ENCODE data around the gene SSH2.
"Not testable (repeated sequence)": the region's sequence is repeated elsewhere in the genome, so short reads cannot be mapped to it uniquely, and the experiment has no call there.

The SSH2 gene

GRCh38 chr17:29833801-29834200 is 96.2 kb downstream of the SSH2 start:
- no peak for DNase-seq

- DNase-seq = no peak
These were observed 101.2 kb downstream of the SSH2 start for GRCh38 chr17:29828676-29829284.

- DNase-seq = no peak
These were observed 102.8 kb downstream of the SSH2 start for GRCh38 chr17:29827179-29827578.

- no peak for DNase-seq
These were observed 103.8 kb downstream of the SSH2 start for GRCh38 chr17:29826114-29826692.

- no peak for DNase-seq
These were observed 104.4 kb downstream of the SSH2 start for GRCh38 chr17:29825604-29826003.

- DNase-seq = no peak
These were observed 108.1 kb downstream of the SSH2 start for GRCh38 chr17:29821897-29822296.

- DNase-seq = no peak
These were observed 109.6 kb downstream of the SSH2 start for GRCh38 chr17:29820425-29820824.

- DNase-seq = peak; percentile 79
These were observed 122.3 kb downstream of the SSH2 start for GRCh38 chr17:29807520-29808361.

GRCh38 chr17:29802246-29802645 is 127.8 kb downstream of the SSH2 start:
- DNase-seq = no peak

- DNase-seq = no peak
These were observed 129.6 kb downstream of the SSH2 start for GRCh38 chr17:29800457-29800856.

- DNase-seq = no peak
These were observed 133.4 kb downstream of the SSH2 start for GRCh38 chr17:29796652-29797051.

GRCh38 chr17:29793501-29793900 is 136.5 kb downstream of the SSH2 start:
- DNase-seq = no peak

GRCh38 chr17:29791336-29792080 is 138.5 kb downstream of the SSH2 start:
- no peak for DNase-seq

GRCh38 chr17:29789196-29790170 is 140.5 kb downstream of the SSH2 start:
- DNase-seq = no peak

- no peak for DNase-seq
These were observed 142.0 kb downstream of the SSH2 start for GRCh38 chr17:29787995-29788394.

- no peak for DNase-seq
These were observed 147.1 kb downstream of the SSH2 start for GRCh38 chr17:29782917-29783316.

- not testable (repeated sequence) for DNase-seq
These were observed 150.2 kb downstream of the SSH2 start for GRCh38 chr17:29779812-29780190.

GRCh38 chr17:29778956-29779811 is 150.8 kb downstream of the SSH2 start:
- peak; percentile 93 for DNase-seq

GRCh38 chr17:29777663-29778062 is 152.4 kb downstream of the SSH2 start:
- DNase-seq = no peak

GRCh38 chr17:29776026-29776425 is 154.0 kb downstream of the SSH2 start:
- no peak for DNase-seq

GRCh38 chr17:29772981-29773380 is 157.0 kb downstream of the SSH2 start:
- no peak for DNase-seq
